Raji (cell line): ENCODE measurements around the gene ABR.

Experiments
- POLR2A ChIP-seq: IDR thresholded peaks from 2 replicates; pipeline ENCODE4 v1.6.1; 2011; ENCODE audit warnings: low read depth, low read length, control low read depth; ENCODE audit not compliant: insufficient read depth

ABR gene

GRCh38 chr17:1083451-1084187, 96.2 kb downstream of the ABR start:
- TF ChIP-seq POLR2A, result no peak

GRCh38 chr17:1082579-1082978, 97.2 kb downstream of the ABR start:
- no peak for TF ChIP-seq POLR2A

GRCh38 chr17:1078831-1079561, 100.8 kb downstream of the ABR start:
- no peak for TF ChIP-seq POLR2A

GRCh38 chr17:1077986-1078711, 101.6 kb downstream of the ABR start:
- TF ChIP-seq POLR2A, result no peak

- no peak for TF ChIP-seq POLR2A
These were observed 102.2 kb downstream of the ABR start for GRCh38 chr17:1077581-1077985.

- TF ChIP-seq POLR2A, result no peak
These were observed 102.8 kb downstream of the ABR start for GRCh38 chr17:1076982-1077302.

- no peak for TF ChIP-seq POLR2A
These were observed 103.3 kb downstream of the ABR start for GRCh38 chr17:1076299-1076981.

- TF ChIP-seq POLR2A, result no peak
These were observed 104.7 kb downstream of the ABR start for GRCh38 chr17:1074886-1075605.

- no peak for TF ChIP-seq POLR2A
These were observed 106.4 kb downstream of the ABR start for GRCh38 chr17:1073241-1073962.

GRCh38 chr17:1072551-1072961, 107.2 kb downstream of the ABR start:
- no peak for TF ChIP-seq POLR2A

- no peak for TF ChIP-seq POLR2A
These were observed 108.5 kb downstream of the ABR start for GRCh38 chr17:1071103-1071825.

GRCh38 chr17:1070411-1070810, 109.4 kb downstream of the ABR start:
- TF ChIP-seq POLR2A, result no peak

- TF ChIP-seq POLR2A, result no peak
These were observed 109.9 kb downstream of the ABR start for GRCh38 chr17:1069847-1070246.

- TF ChIP-seq POLR2A, result no peak
These were observed 111.4 kb downstream of the ABR start for GRCh38 chr17:1068356-1068755.
